SK-N-SH (cell line): Measurements from ENCODE around the gene CPZ. TPM values are rescaled to one million over a fixed set of nuclear protein-coding genes. Genes with fewer than 3 reads are reported as not detected.

Source experiments
- CTCF ChIA-PET: fragments of 300-600, 350-600 bp; formaldehyde crosslinking; extraction: SDS; loops from one replicate; lab custom pipeline; 2021; lab: Yijun Ruan, JAX
- POLR2A ChIA-PET: fragments of 350-600 bp; sonication (Branson Sonifier 250); formaldehyde crosslinking; extraction: SDS; loops from one replicate; lab custom pipeline; 2020; ENCODE audit warnings: antibody characterized with exemption, inconsistent platforms; lab: Yijun Ruan, JAX
- DNase-seq: peaks from one replicate; pipeline ENCODE4 v3.0.0; 2012
- H2AFZ ChIP-seq: fragments of 200-600 bp; sonication (generic); 2 replicates; pipeline ENCODE4 v1.8.1; 2016; ENCODE audit warnings: antibody characterized with exemption, mild to moderate bottlenecking, low read depth
- H3F3A ChIP-seq: fragments of 200-600 bp; sonication (generic); replicated peaks from 2 replicates; pipeline ENCODE3; 2016; ENCODE audit warnings: antibody characterized with exemption, mild to moderate bottlenecking; ENCODE audit not compliant: insufficient read depth
- H3K27ac ChIP-seq, 2 experiments: fragments of 200-500 bp in 1 of 2; fragments of 200-600 bp in 1 of 2; sonication (Bioruptor generic) in 1 of 2; sonication (generic), shearing (Covaris generic) in 1 of 2; 2 replicates each; pipeline versions ENCODE4 v1.5.1 to v1.6.1; 2014 to 2016; ENCODE audit warnings: low read depth in 2 of 2, inconsistent platforms in 1 of 2, low read length in 1 of 2, mild to moderate bottlenecking in 1 of 2, mixed read lengths in 1 of 2
- H3K27me3 ChIP-seq: fragments of 200-600 bp; sonication (generic), shearing (Covaris generic); 2 replicates; pipeline ENCODE4 v1.6.1; 2016; ENCODE audit warnings: mixed run types; ENCODE audit not compliant: insufficient read depth
- H3K36me3 ChIP-seq, 2 experiments: fragments of 200-500 bp in 1 of 2; fragments of 200-600 bp in 1 of 2; sonication (Bioruptor generic) in 1 of 2; sonication (generic) in 1 of 2; replicated peaks in 1 of 2; 2 replicates each; pipeline versions ENCODE3 to v1.5.1; 2014 to 2016; ENCODE audit warnings: low read length in 1 of 2, mild to moderate bottlenecking in 1 of 2; ENCODE audit not compliant: insufficient read depth in 2 of 2, control insufficient read depth in 1 of 2
- H3K4me1 ChIP-seq, 2 experiments: fragments of 200-500 bp in 1 of 2; fragments of 200-600 bp in 1 of 2; sonication (Bioruptor generic) in 1 of 2; sonication (generic), shearing (Covaris generic) in 1 of 2; 2 replicates each; pipeline versions ENCODE4 v1.5.1 to v1.6.1; 2014 to 2016; ENCODE audit warnings: low read depth in 1 of 2, low read length in 1 of 2, mixed run types in 1 of 2; ENCODE audit not compliant: insufficient read depth in 2 of 2, control insufficient read depth in 1 of 2
- H3K4me2 ChIP-seq: fragments of 200-600 bp; sonication (generic), shearing (Covaris generic); 2 replicates; pipeline ENCODE4 v1.6.1; 2017; ENCODE audit warnings: mixed run types
- H3K4me3 ChIP-seq, 2 experiments: fragments of 200-500 bp in 1 of 2; fragments of 200-600 bp in 1 of 2; sonication (Bioruptor generic) in 1 of 2; sonication (generic), shearing (Covaris generic) in 1 of 2; 2 replicates each; pipeline versions ENCODE4 v1.5.1 to v1.8.1; 2014 to 2016; ENCODE audit warnings: low read depth in 2 of 2, inconsistent platforms in 1 of 2, low read length in 1 of 2, mild to moderate bottlenecking in 1 of 2, mixed read lengths in 1 of 2, moderate library complexity in 1 of 2
- H3K79me2 ChIP-seq: fragments of 200-600 bp; sonication (generic); 2 replicates; pipeline ENCODE4 v1.8.1; 2017; ENCODE audit warnings: mild to moderate bottlenecking; ENCODE audit not compliant: insufficient read depth
- H3K9ac ChIP-seq: fragments of 200-600 bp; sonication (generic); 2 replicates; pipeline ENCODE4 v1.6.1; 2017; ENCODE audit warnings: mixed run types
- H3K9me2 ChIP-seq: fragments of 200-600 bp; sonication (generic); 2 replicates; pipeline ENCODE4 v1.6.1; 2017; ENCODE audit warnings: mixed run types
- H3K9me3 ChIP-seq: fragments of 200-600 bp; sonication (generic); 2 replicates; pipeline ENCODE4 v1.6.1; 2017; ENCODE audit warnings: mixed run types, mild to moderate bottlenecking, moderate library complexity
- H4K20me1 ChIP-seq: fragments of 200-600 bp; sonication (generic); 2 replicates; pipeline ENCODE4 v1.6.1; 2017; ENCODE audit warnings: mild to moderate bottlenecking, mixed run types; ENCODE audit not compliant: insufficient read depth
- CTCF ChIP-seq: fragments of 200-600 bp; sonication (generic); IDR thresholded peaks from 2 replicates; pipeline ENCODE4 v1.6.1; 2017; ENCODE audit warnings: antibody characterized with exemption, mild to moderate bottlenecking, moderate library complexity
- FOSL2 ChIP-seq: IDR thresholded peaks from 2 replicates; pipeline ENCODE4 v1.4.0; 2012; ENCODE audit warnings: low read depth, mild to moderate bottlenecking, moderate library complexity, borderline replicate concordance
- FOXJ3 ChIP-seq: sonication (generic); formaldehyde crosslinking; IDR thresholded peaks from 2 replicates; pipeline ENCODE4 v1.5.1; 2020; ENCODE audit warnings: mild to moderate bottlenecking, missing genetic modification reagents
- GABPA ChIP-seq: IDR thresholded peaks from 2 replicates; pipeline ENCODE4 v1.4.0; 2012; ENCODE audit warnings: low read depth, mild to moderate bottlenecking
- GATA2 ChIP-seq: sonication (generic); formaldehyde crosslinking; IDR thresholded peaks from 2 replicates; pipeline ENCODE4 v1.5.0; 2020; ENCODE audit warnings: mild to moderate bottlenecking, missing genetic modification reagents
- IRF3 ChIP-seq: fragments of 150-350 bp; IDR thresholded peaks from 2 replicates; pipeline ENCODE4 v1.6.1; 2016; ENCODE audit warnings: mild to moderate bottlenecking, low read depth, low read length
- MXI1 ChIP-seq: IDR thresholded peaks from 2 replicates; pipeline ENCODE4 v1.6.1; 2012; ENCODE audit warnings: mild to moderate bottlenecking, low read depth, low read length, improper control_type of control experiment
- NFIC ChIP-seq: IDR thresholded peaks from 2 replicates; pipeline ENCODE4 v1.4.0; 2012; ENCODE audit warnings: borderline replicate concordance
- NRF1 ChIP-seq: IDR thresholded peaks from 2 replicates; pipeline ENCODE4 v1.6.1; 2012; ENCODE audit warnings: low read depth, mild to moderate bottlenecking, low read length
- PBX3 ChIP-seq: IDR thresholded peaks from 2 replicates; pipeline ENCODE4; 2012
- SMC3 ChIP-seq: IDR thresholded peaks from 2 replicates; pipeline ENCODE4 v1.6.1; 2012; ENCODE audit warnings: low read depth, low read length, improper control_type of control experiment
- TAF1 ChIP-seq: IDR thresholded peaks from 2 replicates; pipeline ENCODE4 v1.6.1; 2012; ENCODE audit warnings: low read depth, mild to moderate bottlenecking, low read length, moderate library complexity, borderline replicate concordance
- TCF12 ChIP-seq: IDR thresholded peaks from 2 replicates; pipeline ENCODE4 v1.4.0; 2012
- YY1 ChIP-seq: IDR thresholded peaks from 2 replicates; pipeline ENCODE4 v1.4.0; 2012; ENCODE audit warnings: low read depth, mild to moderate bottlenecking
- WGBS: methylation state at CpG from one replicate; pipeline ENCODE4 v1.1.6; 2017; ENCODE audit warnings: low lambda C conversion rate; 5-methylcytosine and 5-hydroxymethylcytosine counted together
- polyA plus RNA-seq, 3 experiments: library from polyadenylated mRNA; depleted of rRNA; stranded (reverse); fragments of >200 nt; gene quantifications; 2 replicates each; pipeline ENCODE4 v1.2.3, GENCODE V29; 2012
- TF ChIP-seq, protein P1 (sequence below): IDR thresholded peaks from 2 replicates; pipeline ENCODE4 v1.4.0; 2012; ENCODE audit warnings: low read depth, borderline replicate concordance

Gene CPZ
- not detected in 2 replicates for polyA plus RNA-seq (2012; rRNA removed)
- polyA plus RNA-seq (2012; cell fraction: cytosol; rRNA removed): not detected in 2 replicates
- polyA plus RNA-seq (2012; cell fraction: nucleus; rRNA removed): not detected in 2 replicates

DNA sequence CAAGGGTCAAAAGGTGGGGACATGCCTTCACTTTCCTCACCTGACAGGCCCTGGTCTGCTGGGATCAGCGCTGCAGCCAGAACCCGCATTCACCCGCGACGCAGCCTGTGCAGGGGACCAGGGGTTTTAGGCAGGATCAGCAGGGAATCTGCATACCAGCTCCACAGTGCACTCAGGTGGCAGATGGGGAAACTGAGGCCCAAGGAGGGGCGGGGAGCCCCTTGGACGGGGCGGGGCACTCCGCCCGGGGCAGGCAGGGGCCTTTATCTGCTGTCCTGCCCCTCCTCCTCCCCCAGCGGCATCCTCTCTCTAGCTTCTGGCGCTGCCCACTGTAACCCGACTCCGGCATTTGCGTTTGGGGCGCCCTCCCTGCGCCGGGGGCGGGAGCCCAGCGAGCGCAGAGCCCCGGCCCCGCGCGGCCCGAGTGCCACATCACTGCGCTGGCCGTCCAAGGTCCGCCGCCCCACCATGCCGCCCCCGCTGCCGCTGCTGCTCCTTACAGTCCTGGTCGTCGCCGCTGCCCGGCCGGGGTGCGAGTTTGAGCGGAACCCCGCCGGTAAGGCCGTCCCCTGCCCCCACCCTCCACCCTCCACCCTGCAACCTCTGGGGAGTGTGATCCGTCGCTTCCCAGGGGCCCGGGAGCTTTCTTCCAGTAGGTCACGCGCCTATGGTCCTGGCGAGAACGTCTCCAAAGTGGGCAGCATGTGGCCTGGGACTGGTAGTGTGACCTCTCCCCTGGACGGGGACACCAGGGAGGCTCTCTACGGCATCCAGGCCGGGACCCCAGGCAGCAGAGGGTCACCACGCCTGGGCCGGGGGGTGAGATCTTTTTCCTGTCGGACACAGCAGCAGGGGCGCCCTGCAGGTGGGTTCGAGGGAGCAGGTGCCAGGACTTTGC, at the start of gene CPZ:
Gene CPZ (plus strand): TSS at position 400 of the 898 bp plus-strand sequence. CDS start 69 bp downstream, at position 469.
- DNase-seq: no peak
- H3F3A ChIP-seq: no peaks in the 10 kb centered on the region
- WGBS: 68% methylated on average over 40 of the region's 58 CpGs
- CTCF ChIA-PET: interaction anchor here (0.8 to 7.4 kb wide), 5 partner anchors 10 to 123 kb away, joined by 3 to 54 read pairs (median 3); no protein-coding TSS in a partner anchor
- no peak within 1 kb of the TSS for H3K4me3 ChIP-seq
- H3K27ac ChIP-seq: no peak within 1 kb of the TSS
- no peaks in the 10 kb centered on the region for H3K27me3 ChIP-seq
- H3K79me2 ChIP-seq: no peaks in the 10 kb centered on the region
- no peaks in the 10 kb centered on the region for H3K36me3 ChIP-seq
- no peaks in the 10 kb centered on the region for H3K9me3 ChIP-seq
- H3K9me2 ChIP-seq: no peaks in the 10 kb centered on the region
- H3K9ac ChIP-seq: no peak within 1 kb of the TSS
- no peak within 1 kb of the TSS for H2AFZ ChIP-seq
- no peak within 1 kb of the TSS for H3K4me2 ChIP-seq
- no peaks in the 10 kb centered on the region for H4K20me1 ChIP-seq
- TF ChIP-seq FOSL2: no peak
- TF ChIP-seq CTCF: no peak
- TF ChIP-seq GATA2 (CRISPR knock-in tag): no peak
- no peak for TF ChIP-seq MXI1
- POLR2A ChIA-PET: no interaction called here
- peaks cover 0 to 26% of the 10 kb centered on the region in 2 experiments; a peak in 1 of 4 replicates for H3K4me1 ChIP-seq

DNA sequence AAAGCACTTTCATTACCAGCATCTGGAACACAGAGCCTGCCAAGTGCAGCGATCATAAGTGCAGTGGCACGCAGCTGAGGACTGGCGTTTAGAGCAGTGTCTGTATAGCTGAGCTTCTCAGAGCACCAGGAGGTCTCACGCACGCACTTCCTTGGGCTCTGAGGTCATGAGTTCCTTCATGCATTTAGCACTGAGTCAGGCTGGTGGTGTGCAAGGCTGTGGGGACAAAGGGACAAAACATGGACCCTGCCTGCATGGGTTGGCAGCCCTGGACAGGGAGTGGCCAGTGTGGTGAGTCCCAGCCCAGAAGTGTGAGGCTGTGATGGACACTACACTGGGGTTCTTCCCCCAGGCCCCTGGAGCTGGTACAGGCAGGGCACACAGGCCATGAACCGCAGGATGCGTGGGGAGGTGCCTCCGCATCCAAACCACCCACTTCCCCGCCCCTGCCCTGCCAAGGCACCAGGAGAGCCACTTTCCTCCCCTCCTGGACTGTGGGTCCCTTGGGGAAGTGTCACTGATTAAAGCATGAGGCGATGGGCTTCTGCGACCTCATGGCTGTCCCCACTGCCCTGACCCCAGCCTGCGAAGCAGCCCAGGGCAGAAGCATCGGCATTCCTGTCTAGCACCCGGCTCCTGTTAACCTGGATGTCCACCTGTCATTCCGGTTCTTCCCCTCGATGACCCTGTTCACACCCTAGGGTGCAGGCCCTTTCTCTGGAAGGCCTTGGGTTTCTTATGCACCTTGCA, 49.6 kb upstream of the CPZ start:
- Histone ChIP-seq H3K9me3 (no peaks in the 10 kb centered on the region), H3K4me3 (no peak overlapping the region), H3K4me1 (peaks cover 0 to 7% of the 10 kb centered on the region in 2 experiments; a peak in 1 of 4 replicates), H3K36me3 (no peaks in the 10 kb centered on the region), H3K9me2 (no peaks in the 10 kb centered on the region), H2AFZ (no peak overlapping the region), H3K27me3 (no peaks in the 10 kb centered on the region), H3K79me2 (no peaks in the 10 kb centered on the region), H4K20me1 (no peaks in the 10 kb centered on the region), H3F3A (no peaks in the 10 kb centered on the region), H3K9ac (no peak overlapping the region), H3K4me2 (no peak overlapping the region), H3K27ac (no peak overlapping the region)
- ChIA-PET CTCF (no interaction called here), POLR2A (no interaction called here)
- 77% methylated on average over 12 of the region's 16 CpGs for WGBS
- DNase-seq: no peak
- no peak for TF ChIP-seq CTCF
- no peak for TF ChIP-seq TAF1
- no peak for TF ChIP-seq FOXJ3 (CRISPR knock-in tag)
- no peak for TF ChIP-seq NFIC
- TF ChIP-seq FOSL2: no peak
- no peak for TF ChIP-seq PBX3
- TF ChIP-seq, protein P1, sequence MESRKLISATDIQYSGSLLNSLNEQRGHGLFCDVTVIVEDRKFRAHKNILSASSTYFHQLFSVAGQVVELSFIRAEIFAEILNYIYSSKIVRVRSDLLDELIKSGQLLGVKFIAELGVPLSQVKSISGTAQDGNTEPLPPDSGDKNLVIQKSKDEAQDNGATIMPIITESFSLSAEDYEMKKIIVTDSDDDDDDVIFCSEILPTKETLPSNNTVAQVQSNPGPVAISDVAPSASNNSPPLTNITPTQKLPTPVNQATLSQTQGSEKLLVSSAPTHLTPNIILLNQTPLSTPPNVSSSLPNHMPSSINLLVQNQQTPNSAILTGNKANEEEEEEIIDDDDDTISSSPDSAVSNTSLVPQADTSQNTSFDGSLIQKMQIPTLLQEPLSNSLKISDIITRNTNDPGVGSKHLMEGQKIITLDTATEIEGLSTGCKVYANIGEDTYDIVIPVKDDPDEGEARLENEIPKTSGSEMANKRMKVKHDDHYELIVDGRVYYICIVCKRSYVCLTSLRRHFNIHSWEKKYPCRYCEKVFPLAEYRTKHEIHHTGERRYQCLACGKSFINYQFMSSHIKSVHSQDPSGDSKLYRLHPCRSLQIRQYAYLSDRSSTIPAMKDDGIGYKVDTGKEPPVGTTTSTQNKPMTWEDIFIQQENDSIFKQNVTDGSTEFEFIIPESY: no peak
- no peak for TF ChIP-seq TCF12
- TF ChIP-seq SMC3: no peak
- TF ChIP-seq IRF3: no peak
- no peak for TF ChIP-seq GABPA
- no peak for TF ChIP-seq NRF1
- TF ChIP-seq YY1: no peak
